CD14-positive monocyte (primary cell): ENCODE results near the gene PTPN14. TPM values are rescaled to one million over a fixed set of nuclear protein-coding genes. Genes with fewer than 3 reads are reported as not detected.

ENCODE experiments used
- DNase-seq, 3 donors: peaks; one replicate each; pipeline ENCODE4 v3.0.0-alpha.2; 2011 to 2022
- H2AFZ ChIP-seq: 2 replicates; pipeline ENCODE4 v1.6.0; 2012; ENCODE audit warnings: mild to moderate bottlenecking, low read depth, low read length, inconsistent platforms; ENCODE audit not compliant: insufficient read depth, poor library complexity, severe bottlenecking
- H3K27ac ChIP-seq, 2 donors: 1 replicate in 1 of 2; 2 replicates in 1 of 2; pipeline ENCODE4 v1.5.1; 2012 to 2013; ENCODE audit warnings: low read length in 2 of 2, control low read depth in 1 of 2, inconsistent platforms in 1 of 2, low read depth in 1 of 2, mild to moderate bottlenecking in 1 of 2
- H3K27me3 ChIP-seq, 2 donors: one replicate each; pipeline versions ENCODE4 v1.6.0 to v1.6.1; 2011 to 2013; ENCODE audit warnings: low read length in 2 of 2; ENCODE audit not compliant: control insufficient read depth in 2 of 2, insufficient read depth in 2 of 2
- H3K36me3 ChIP-seq, 2 donors: replicated peaks in 1 of 2; 1 replicate in 1 of 2; 2 replicates in 1 of 2; pipeline versions ENCODE4 v1.5.1 to v1.6.1; 2012 to 2013; ENCODE audit warnings: low read length in 2 of 2, control low read depth in 1 of 2, inconsistent platforms in 1 of 2, mild to moderate bottlenecking in 1 of 2; ENCODE audit not compliant: insufficient read depth in 2 of 2, control insufficient read depth in 1 of 2
- H3K4me1 ChIP-seq, 2 donors: 1 replicate in 1 of 2; 2 replicates in 1 of 2; pipeline versions ENCODE4 v1.5.1 to v1.6.1; 2012 to 2013; ENCODE audit warnings: low read length in 2 of 2, control low read depth in 1 of 2, inconsistent platforms in 1 of 2, mild to moderate bottlenecking in 1 of 2, moderate library complexity in 1 of 2; ENCODE audit not compliant: insufficient read depth in 2 of 2, control insufficient read depth in 1 of 2
- H3K4me2 ChIP-seq: replicated peaks from 2 replicates; pipeline ENCODE3; 2012; ENCODE audit warnings: low read length, moderate library complexity, mild to moderate bottlenecking; ENCODE audit not compliant: poor library complexity, severe bottlenecking; ENCODE audit errors: extremely low read depth
- H3K4me3 ChIP-seq, 3 experiments: fragments of 200-600 bp in 1 of 3; sonication (generic) in 1 of 3; replicated peaks in 1 of 3; 1 replicate in 2 of 3; 2 replicates in 1 of 3; pipeline ENCODE4 v1.5.1; 2011 to 2013; ENCODE audit warnings: low read length in 3 of 3, mild to moderate bottlenecking in 3 of 3, control low read depth in 2 of 3, low read depth in 2 of 3, inconsistent platforms in 1 of 3, moderate library complexity in 1 of 3
- H3K79me2 ChIP-seq: 2 replicates; pipeline ENCODE4 v1.6.0; 2012; ENCODE audit warnings: mild to moderate bottlenecking, control low read depth, inconsistent platforms, low read length, moderate library complexity; ENCODE audit not compliant: insufficient read depth
- H3K9ac ChIP-seq: 2 replicates; pipeline ENCODE4 v1.6.0; 2017; ENCODE audit warnings: low read length, mild to moderate bottlenecking; ENCODE audit not compliant: insufficient read depth, poor library complexity, severe bottlenecking
- H3K9me3 ChIP-seq, 2 donors: replicated peaks in 1 of 2; 1 replicate in 1 of 2; 2 replicates in 1 of 2; pipeline versions ENCODE4 v1.5.1 to v1.6.1; 2012 to 2013; ENCODE audit warnings: low read length in 2 of 2, control low read depth in 1 of 2; ENCODE audit not compliant: control insufficient read depth in 1 of 2, insufficient read depth in 1 of 2
- H4K20me1 ChIP-seq: 2 replicates; pipeline ENCODE4 v1.6.0; 2012; ENCODE audit warnings: mild to moderate bottlenecking, low read length, control low read depth, moderate library complexity; ENCODE audit not compliant: insufficient read depth
- H3K27ac Mint-ChIP-seq, 7 donors: one replicate each; pipeline ENCODE4 v1.8.0; 2020; ENCODE audit warnings: mild to moderate bottlenecking in 7 of 7, mixed read lengths in 7 of 7, moderate library complexity in 6 of 7, inconsistent platforms in 2 of 7
- H3K27me3 Mint-ChIP-seq, 3 donors: one replicate each; pipeline ENCODE4 v1.8.0; 2021 to 2022; ENCODE audit warnings: low read depth in 3 of 3, mild to moderate bottlenecking in 3 of 3, mixed read lengths in 3 of 3, moderate library complexity in 3 of 3, inconsistent platforms in 1 of 3
- H3K36me3 Mint-ChIP-seq, 2 donors: one replicate each; pipeline ENCODE4 v1.8.0; 2020; ENCODE audit warnings: mixed read lengths in 2 of 2, inconsistent platforms in 1 of 2, mild to moderate bottlenecking in 1 of 2
- H3K4me1 Mint-ChIP-seq: one replicate; pipeline ENCODE4 v1.8.0; 2020; ENCODE audit warnings: mild to moderate bottlenecking, mixed read lengths
- H3K4me3 Mint-ChIP-seq, 2 donors: one replicate each; pipeline ENCODE4 v1.8.0; 2020; ENCODE audit warnings: mild to moderate bottlenecking in 2 of 2, mixed read lengths in 2 of 2, moderate library complexity in 1 of 2
- H3K9me3 Mint-ChIP-seq, 7 donors: one replicate each; pipeline ENCODE4 v1.8.0; 2020 to 2022; ENCODE audit warnings: mixed read lengths in 7 of 7, mild to moderate bottlenecking in 6 of 7, moderate library complexity in 6 of 7, inconsistent platforms in 2 of 7
- WGBS: methylation state at CpG from one replicate; pipeline ENCODE4 v1.1.5; 2013; ENCODE audit warnings: missing lambda C conversion rate; ENCODE audit not compliant: insufficient coverage; 5-methylcytosine and 5-hydroxymethylcytosine counted together
- intact Hi-C, 2 donors: fragments of 100-400 bp; cut with micrococcal nuclease; formaldehyde crosslinking; loops; one replicate each; pipeline versions ENCODE4 v1.15.0 to v1.15.1; 2023
- polyA plus RNA-seq, 3 donors: library from polyadenylated mRNA; depleted of rRNA in 1 of 3; unstranded in 2 of 3; stranded (reverse) in 1 of 3; fragments of 300-500 nt in 2 of 3; fragments of >200 nt in 1 of 3; fragmentation: Illumina TruSeq in 2 of 3; gene quantifications; 1 replicate in 2 of 3; 2 replicates in 1 of 3; pipeline ENCODE4 v1.2.3, GENCODE V29; 2012 to 2021
- TF ChIP-seq, protein P1 (sequence below): fragments of 200-600 bp; IDR thresholded peaks from one replicate; pipeline ENCODE4 v1.8.0; 2022; ENCODE audit warnings: antibody characterized with exemption, mild to moderate bottlenecking

PTPN14 gene
- polyA plus RNA-seq, 3 donors = 0.01 TPM; not detected in 1

DNA sequence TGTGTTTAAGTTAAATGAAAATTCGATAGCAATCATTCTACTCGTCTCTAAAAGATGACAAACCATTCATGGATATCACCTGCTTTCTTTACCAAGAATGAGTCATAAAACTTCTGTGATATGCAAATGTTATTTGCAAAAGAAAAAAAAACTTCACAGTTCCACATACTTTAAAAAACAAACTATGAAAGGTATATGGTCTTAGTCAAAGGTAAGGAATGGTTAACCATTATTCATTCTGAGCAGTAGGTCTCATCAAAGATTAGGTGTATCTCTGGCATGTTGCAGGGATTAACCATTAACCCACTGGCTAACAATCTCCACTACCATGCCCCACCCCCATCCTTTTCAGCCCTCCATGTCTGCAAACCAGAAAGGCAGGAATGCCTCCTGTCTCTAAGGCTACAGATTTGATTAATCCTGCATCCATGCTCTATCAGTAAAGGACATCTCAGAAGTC is 44.4 kb downstream of the PTPN14 start:
- Mint-ChIP-seq H3K9me3 (peaks cover 0 to 7% (median 2%) of the 10 kb centered on the region in 7 donors), H3K27ac (no peak overlapping the region), H3K36me3 (no peaks in the 10 kb centered on the region), H3K27me3 (peaks cover 1 to 7% (median 2%) of the 10 kb centered on the region in 3 donors), H3K4me1 (no peaks in the 10 kb centered on the region), H3K4me3 (no peak overlapping the region)
- DNase-seq = no peak
- Histone ChIP-seq H3K4me1 (no peaks in the 10 kb centered on the region), H3K4me2 (no peak overlapping the region), H3K9ac (no peak overlapping the region), H3K4me3 (no peak overlapping the region), H2AFZ (no peak overlapping the region), H3K36me3 (no peaks in the 10 kb centered on the region), H3K9me3 (no peaks in the 10 kb centered on the region), H4K20me1 (no peaks in the 10 kb centered on the region), H3K27ac (no peak overlapping the region), H3K79me2 (no peaks in the 10 kb centered on the region), H3K27me3 (no peaks in the 10 kb centered on the region)
- TF ChIP-seq, protein P1, sequence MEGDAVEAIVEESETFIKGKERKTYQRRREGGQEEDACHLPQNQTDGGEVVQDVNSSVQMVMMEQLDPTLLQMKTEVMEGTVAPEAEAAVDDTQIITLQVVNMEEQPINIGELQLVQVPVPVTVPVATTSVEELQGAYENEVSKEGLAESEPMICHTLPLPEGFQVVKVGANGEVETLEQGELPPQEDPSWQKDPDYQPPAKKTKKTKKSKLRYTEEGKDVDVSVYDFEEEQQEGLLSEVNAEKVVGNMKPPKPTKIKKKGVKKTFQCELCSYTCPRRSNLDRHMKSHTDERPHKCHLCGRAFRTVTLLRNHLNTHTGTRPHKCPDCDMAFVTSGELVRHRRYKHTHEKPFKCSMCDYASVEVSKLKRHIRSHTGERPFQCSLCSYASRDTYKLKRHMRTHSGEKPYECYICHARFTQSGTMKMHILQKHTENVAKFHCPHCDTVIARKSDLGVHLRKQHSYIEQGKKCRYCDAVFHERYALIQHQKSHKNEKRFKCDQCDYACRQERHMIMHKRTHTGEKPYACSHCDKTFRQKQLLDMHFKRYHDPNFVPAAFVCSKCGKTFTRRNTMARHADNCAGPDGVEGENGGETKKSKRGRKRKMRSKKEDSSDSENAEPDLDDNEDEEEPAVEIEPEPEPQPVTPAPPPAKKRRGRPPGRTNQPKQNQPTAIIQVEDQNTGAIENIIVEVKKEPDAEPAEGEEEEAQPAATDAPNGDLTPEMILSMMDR = no peak
- intact Hi-C loops = no loop called here
- no CpG with 5 or more reads among the region's 2 CpGs for WGBS

DNA sequence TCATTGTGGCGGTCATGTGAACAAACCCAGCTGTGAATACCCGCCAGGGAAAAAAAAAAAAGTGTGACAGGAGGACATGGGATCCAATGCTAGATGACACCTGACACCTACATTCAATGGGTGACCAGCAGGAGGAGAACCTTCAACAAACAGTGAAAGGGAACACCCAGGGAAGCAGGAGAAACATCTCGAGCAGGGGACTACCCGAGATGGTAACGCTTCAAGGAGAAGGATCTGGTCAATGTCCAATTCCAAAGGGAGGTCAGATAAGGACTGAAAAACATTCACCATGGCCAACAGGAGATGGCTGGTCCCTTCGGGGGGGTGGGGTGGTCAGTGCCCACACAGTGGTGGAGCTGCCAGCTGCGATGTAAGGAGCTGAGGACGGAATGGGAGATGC is 46.3 kb downstream of the PTPN14 start:
- no peak overlapping the region for H3K4me3 ChIP-seq
- no peaks in the 10 kb centered on the region for H3K36me3 ChIP-seq
- Mint-ChIP-seq H3K27ac (no peak overlapping the region), H3K9me3 (peaks cover 0 to 7% (median 0%) of the 10 kb centered on the region in 7 donors), H3K36me3 (no peaks in the 10 kb centered on the region), H3K27me3 (peaks cover 0 to 5% (median 2%) of the 10 kb centered on the region in 3 donors), H3K4me3 (no peak overlapping the region), H3K4me1 (no peaks in the 10 kb centered on the region)
- H3K9me3 ChIP-seq = no peaks in the 10 kb centered on the region
- no peaks in the 10 kb centered on the region for H4K20me1 ChIP-seq
- TF ChIP-seq, protein P1 = no peak
- H3K27ac ChIP-seq = no peak overlapping the region
- no peak for DNase-seq
- H3K4me1 ChIP-seq = no peaks in the 10 kb centered on the region
- H2AFZ ChIP-seq = no peak overlapping the region
- WGBS = 95% methylated on average over 5 of the region's 8 CpGs
- H3K27me3 ChIP-seq = no peaks in the 10 kb centered on the region
- no peaks in the 10 kb centered on the region for H3K79me2 ChIP-seq
- H3K9ac ChIP-seq = no peak overlapping the region
- intact Hi-C loops = no loop called here
- no peak overlapping the region for H3K4me2 ChIP-seq
